Esophagus (tissue), 2 donors: ENCODE measurements around the gene TSPAN17. TPM values are rescaled to one million over a fixed set of nuclear protein-coding genes. Genes with fewer than 3 reads are reported as not detected.

Source experiments
- H3K27ac ChIP-seq, 2 donors: one replicate each; pipeline ENCODE4 v1.5.1; 2013; ENCODE audit warnings: low read depth in 2 of 2, mild to moderate bottlenecking in 2 of 2, inconsistent platforms in 1 of 2, low read length in 1 of 2, moderate library complexity in 1 of 2
- H3K27me3 ChIP-seq, 2 donors: one replicate each; pipeline ENCODE4 v1.6.1; 2013; ENCODE audit warnings: low read length in 2 of 2, control low read depth in 1 of 2, mild to moderate bottlenecking in 1 of 2; ENCODE audit not compliant: insufficient read depth in 2 of 2, control insufficient read depth in 1 of 2
- H3K36me3 ChIP-seq, 2 donors: one replicate each; pipeline ENCODE4 v1.6.1; 2013; ENCODE audit warnings: low read length in 1 of 2; ENCODE audit not compliant: control insufficient read depth in 2 of 2, insufficient read depth in 2 of 2
- H3K4me1 ChIP-seq, 2 donors: one replicate each; pipeline ENCODE4 v1.6.1; 2013; ENCODE audit warnings: low read length in 1 of 2; ENCODE audit not compliant: control insufficient read depth in 2 of 2, insufficient read depth in 2 of 2
- H3K4me3 ChIP-seq, 2 donors: one replicate each; pipeline ENCODE4 v1.5.1; 2013; ENCODE audit warnings: low read length in 2 of 2, mild to moderate bottlenecking in 2 of 2, low read depth in 1 of 2, moderate library complexity in 1 of 2
- H3K9me3 ChIP-seq, 2 donors: one replicate each; pipeline ENCODE4 v1.6.1; 2013; ENCODE audit warnings: mild to moderate bottlenecking in 2 of 2, low read depth in 1 of 2, low read length in 1 of 2, moderate library complexity in 1 of 2; ENCODE audit not compliant: control insufficient read depth in 2 of 2, insufficient read depth in 1 of 2
- WGBS, 2 donors: extraction: QIAGEN DNeasy Blood & Tissue Kit; methylation state at CpG; one replicate each; pipeline ENCODE4 v1.1.7; 2013; 5-methylcytosine and 5-hydroxymethylcytosine counted together
- polyA plus RNA-seq, 2 donors: library from polyadenylated mRNA; stranded (reverse); fragments of 200-250 nt; gene quantifications; one replicate each; pipeline ENCODE4 v1.2.3, GENCODE V29; 2013
- donor health status: healthy with polysubstance abuse.
- donor health status: Bipolar disorder and iron deficiency.

The TSPAN17 gene
- polyA plus RNA-seq, 2 donors: 15.7 to 21.3 TPM

- no peak overlapping the region for H3K4me3 ChIP-seq
- no peak overlapping the region for H3K27ac ChIP-seq
- no peaks in the 10 kb centered on the region for H3K9me3 ChIP-seq
- H3K4me1 ChIP-seq: peaks cover 0 to 18% of the 10 kb centered on the region in 2 donors
- no peaks in the 10 kb centered on the region for H3K27me3 ChIP-seq
- WGBS, 2 donors: 91 to 93% methylated on average over 14 of the region's 14 CpGs
- H3K36me3 ChIP-seq: peaks cover 0 to 22% of the 10 kb centered on the region in 2 donors
Measured at GRCh38 chr5:176654856-176655255, 7.6 kb downstream of the TSPAN17 start.

GRCh38 chr5:176656467-176656990 lies 9.2 kb downstream of the TSPAN17 start:
- H3K36me3 ChIP-seq: peaks cover 0 to 22% of the 10 kb centered on the region in 2 donors
- H3K4me3 ChIP-seq: no peak overlapping the region
- no peaks in the 10 kb centered on the region for H3K27me3 ChIP-seq
- 91 to 93% methylated on average over 13 of the region's 13 CpGs for WGBS, 2 donors
- H3K4me1 ChIP-seq: peaks cover 0 to 12% of the 10 kb centered on the region in 2 donors
- no peak overlapping the region for H3K27ac ChIP-seq
- H3K9me3 ChIP-seq: no peaks in the 10 kb centered on the region

GRCh38 chr5:176658007-176658599 lies 10.8 kb downstream of the TSPAN17 start:
- H3K4me3 ChIP-seq: no peak overlapping the region
- 48% methylated on average over 14 of the region's 14 CpGs for WGBS, 2 donors
- peaks cover 0 to 16% of the 10 kb centered on the region in 2 donors for H3K36me3 ChIP-seq
- no peaks in the 10 kb centered on the region for H3K27me3 ChIP-seq
- H3K4me1 ChIP-seq: peaks cover 0 to 12% of the 10 kb centered on the region in 2 donors
- H3K27ac ChIP-seq: no peak overlapping the region
- H3K9me3 ChIP-seq: no peaks in the 10 kb centered on the region

GRCh38 chr5:176658817-176659511 lies 11.7 kb downstream of the TSPAN17 start:
- peaks cover 0 to 3% of the 10 kb centered on the region in 2 donors for H3K27me3 ChIP-seq
- no peak overlapping the region for H3K27ac ChIP-seq
- no peaks in the 10 kb centered on the region for H3K9me3 ChIP-seq
- WGBS, 2 donors: 50 to 54% methylated on average over 11 of the region's 11 CpGs
- H3K36me3 ChIP-seq: peaks cover 0 to 13% of the 10 kb centered on the region in 2 donors
- no peak overlapping the region for H3K4me3 ChIP-seq
- H3K4me1 ChIP-seq: peaks cover 0 to 5% of the 10 kb centered on the region in 2 donors

GRCh38 chr5:176659512-176659839 lies 12.2 kb downstream of the TSPAN17 start:
- WGBS, 2 donors: 80 to 83% methylated on average over 7 of the region's 7 CpGs
- Histone ChIP-seq H3K4me3 (no peak overlapping the region), H3K27ac (no peak overlapping the region), H3K36me3 (peaks cover 0 to 13% of the 10 kb centered on the region in 2 donors), H3K27me3 (peaks cover 0 to 3% of the 10 kb centered on the region in 2 donors), H3K9me3 (no peaks in the 10 kb centered on the region), H3K4me1 (peaks cover 0 to 2% of the 10 kb centered on the region in 2 donors)

GRCh38 chr5:176659860-176660461 lies 12.7 kb downstream of the TSPAN17 start:
- H3K27me3 ChIP-seq: peaks cover 0 to 3% of the 10 kb centered on the region in 2 donors
- no peaks in the 10 kb centered on the region for H3K9me3 ChIP-seq
- peaks cover 0 to 13% of the 10 kb centered on the region in 2 donors for H3K36me3 ChIP-seq
- H3K4me1 ChIP-seq: peaks cover 0 to 2% of the 10 kb centered on the region in 2 donors
- H3K4me3 ChIP-seq: no peak overlapping the region
- 74 to 78% methylated on average over 4 of the region's 4 CpGs for WGBS, 2 donors
- no peak overlapping the region for H3K27ac ChIP-seq

- peaks cover 0 to 13% of the 10 kb centered on the region in 2 donors for H3K36me3 ChIP-seq
- no peak overlapping the region for H3K4me3 ChIP-seq
- WGBS, 2 donors: 13 to 16% methylated on average over 1 of the region's 1 CpG
- peaks cover 0 to 2% of the 10 kb centered on the region in 2 donors for H3K4me1 ChIP-seq
- peaks cover 0 to 3% of the 10 kb centered on the region in 2 donors for H3K27me3 ChIP-seq
- H3K27ac ChIP-seq: no peak overlapping the region
- H3K9me3 ChIP-seq: no peaks in the 10 kb centered on the region
Measured at GRCh38 chr5:176660530-176660859, 13.2 kb downstream of the TSPAN17 start.

- H3K4me3 ChIP-seq: no peak overlapping the region
- 48 to 49% methylated on average over 33 of the region's 33 CpGs for WGBS, 2 donors
- H3K9me3 ChIP-seq: no peaks in the 10 kb centered on the region
- no peak overlapping the region for H3K27ac ChIP-seq
- peaks cover 0 to 2% of the 10 kb centered on the region in 2 donors for H3K4me1 ChIP-seq
- H3K27me3 ChIP-seq: peaks cover 0 to 3% of the 10 kb centered on the region in 2 donors
- H3K36me3 ChIP-seq: peaks cover 0 to 11% of the 10 kb centered on the region in 2 donors
Measured at GRCh38 chr5:176660860-176661641, 13.8 kb downstream of the TSPAN17 start.

GRCh38 chr5:176661676-176662075 lies 14.4 kb downstream of the TSPAN17 start:
- 75 to 78% methylated on average over 10 of the region's 10 CpGs for WGBS, 2 donors
- H3K36me3 ChIP-seq: peaks cover 0 to 6% of the 10 kb centered on the region in 2 donors
- H3K9me3 ChIP-seq: no peaks in the 10 kb centered on the region
- peaks cover 0 to 2% of the 10 kb centered on the region in 2 donors for H3K4me1 ChIP-seq
- peaks cover 0 to 3% of the 10 kb centered on the region in 2 donors for H3K27me3 ChIP-seq
- no peak overlapping the region for H3K4me3 ChIP-seq
- no peak overlapping the region for H3K27ac ChIP-seq
